Activated naive CD4-positive, alpha-beta T cell treated with anti-CD3 and anti-CD28 coated beads, Interleukin-2, amount 50 U/mL, for 24 hours (primary cell): ENCODE data around the gene ARHGEF4.

Experiments used
- H3K27ac Mint-ChIP-seq: one replicate; pipeline ENCODE4 v1.8.0; 2021; ENCODE audit warnings: mild to moderate bottlenecking, mixed read lengths
- H3K27me3 Mint-ChIP-seq: one replicate; pipeline ENCODE4 v1.8.0; 2021; ENCODE audit warnings: mixed read lengths
- H3K36me3 Mint-ChIP-seq: one replicate; pipeline ENCODE4 v1.8.0; 2021; ENCODE audit warnings: mixed read lengths
- H3K4me1 Mint-ChIP-seq: one replicate; pipeline ENCODE4 v1.8.0; 2021; ENCODE audit warnings: mixed read lengths
- H3K4me3 Mint-ChIP-seq: one replicate; pipeline ENCODE4 v1.8.0; 2021; ENCODE audit warnings: mild to moderate bottlenecking, mixed read lengths
- H3K9me3 Mint-ChIP-seq: one replicate; pipeline ENCODE4 v1.8.0; 2021; ENCODE audit warnings: mixed read lengths

Gene ARHGEF4

GRCh38 chr2:131031431-131031841 lies 194.7 kb downstream of the ARHGEF4 start:
- H3K36me3 Mint-ChIP-seq = no peaks in the 10 kb centered on the region
- H3K4me1 Mint-ChIP-seq = peaks cover 7% of the 10 kb centered on the region

GRCh38 chr2:131031875-131032274 lies 195.2 kb downstream of the ARHGEF4 start:
- Mint-ChIP-seq H3K27me3 (peaks cover 10% of the 10 kb centered on the region), H3K4me1 (peaks cover 7% of the 10 kb centered on the region), H3K27ac (no peak overlapping the region), H3K4me3 (no peak overlapping the region), H3K9me3 (peaks cover 6% of the 10 kb centered on the region), H3K36me3 (no peaks in the 10 kb centered on the region)

More at GRCh38 chr2:131031431-131031841, 194.7 kb downstream of the ARHGEF4 start:
- Mint-ChIP-seq H3K27me3 (peaks cover 14% of the 10 kb centered on the region), H3K27ac (no peak overlapping the region), H3K4me3 (no peak overlapping the region), H3K9me3 (peaks cover 8% of the 10 kb centered on the region)

GRCh38 chr2:131032393-131032836 lies 195.7 kb downstream of the ARHGEF4 start:
- Mint-ChIP-seq H3K27me3 (peaks cover 5% of the 10 kb centered on the region), H3K4me1 (peaks cover 7% of the 10 kb centered on the region), H3K27ac (no peak overlapping the region), H3K9me3 (peaks cover 1% of the 10 kb centered on the region), H3K4me3 (no peak overlapping the region), H3K36me3 (no peaks in the 10 kb centered on the region)

DNA sequence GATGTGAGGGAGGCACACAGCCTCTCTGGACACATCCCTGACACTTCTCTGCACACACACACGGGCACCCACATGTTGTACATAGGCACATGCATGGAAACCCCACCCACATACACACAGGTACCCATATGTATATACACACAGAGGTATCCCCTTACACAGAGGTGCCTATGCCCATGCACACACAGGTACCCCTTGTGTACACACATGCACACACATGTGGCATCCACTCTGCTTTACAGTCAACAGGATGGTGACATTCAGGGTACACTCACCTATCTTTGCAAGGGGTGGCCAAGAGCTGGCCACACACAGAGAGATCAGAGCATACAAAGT lies 197.0 kb downstream of the ARHGEF4 start:
- Mint-ChIP-seq H3K36me3 (no peaks in the 10 kb centered on the region), H3K4me3 (no peak overlapping the region)

GRCh38 chr2:131034122-131035051 lies 197.7 kb downstream of the ARHGEF4 start:
- Mint-ChIP-seq H3K9me3 (no peaks in the 10 kb centered on the region), H3K4me1 (peaks cover 11% of the 10 kb centered on the region), H3K36me3 (no peaks in the 10 kb centered on the region), H3K27ac (no peak overlapping the region), H3K27me3 (peaks cover 3% of the 10 kb centered on the region), H3K4me3 (peak overlapping the region; percentile 52)

More for the DNA sequence above, 197.0 kb downstream of the ARHGEF4 start:
- H3K27me3 Mint-ChIP-seq = peaks cover 3% of the 10 kb centered on the region
- peaks cover 11% of the 10 kb centered on the region for H3K4me1 Mint-ChIP-seq
- H3K9me3 Mint-ChIP-seq = no peaks in the 10 kb centered on the region
- H3K27ac Mint-ChIP-seq = no peak overlapping the region

DNA sequence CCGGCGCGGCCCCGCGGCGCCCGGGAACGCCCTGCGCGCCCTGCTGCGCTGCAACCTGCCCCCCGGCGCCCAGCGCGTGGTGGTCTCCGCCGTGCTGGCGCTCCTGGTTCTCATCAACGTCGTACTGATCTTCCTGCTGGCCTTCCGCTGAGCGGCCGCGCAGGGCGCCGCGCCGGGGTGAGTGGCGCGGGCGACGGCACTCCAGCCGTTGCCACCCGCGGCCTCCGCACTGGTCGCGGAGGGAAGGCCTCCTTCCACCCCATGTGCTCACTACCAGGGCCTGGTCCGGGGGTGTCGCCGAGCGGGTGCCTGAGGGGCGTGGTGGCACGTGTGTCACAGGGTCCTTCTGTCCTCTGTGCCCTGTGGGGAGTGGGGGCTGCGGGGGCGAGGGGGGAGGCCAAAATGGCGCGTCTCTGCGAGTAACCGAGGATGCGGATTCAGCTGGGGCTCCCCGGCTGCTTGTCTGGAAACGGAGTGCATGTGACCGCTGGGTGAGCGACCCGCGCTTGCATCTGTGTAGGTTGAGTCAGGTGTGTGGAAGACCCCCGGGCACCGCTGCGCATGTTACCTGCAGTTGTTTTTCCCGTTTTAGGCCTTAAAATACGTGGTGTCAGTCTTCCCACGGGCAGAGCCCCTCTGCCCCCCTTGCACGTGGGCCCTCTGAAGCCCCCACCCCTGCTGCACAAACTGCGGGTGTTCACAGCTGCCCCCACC lies 198.6 kb downstream of the ARHGEF4 start:
- no peaks in the 10 kb centered on the region for H3K9me3 Mint-ChIP-seq
- peaks cover 3% of the 10 kb centered on the region for H3K27me3 Mint-ChIP-seq
- H3K4me3 Mint-ChIP-seq = no peak overlapping the region
- no peak overlapping the region for H3K27ac Mint-ChIP-seq
- no peaks in the 10 kb centered on the region for H3K36me3 Mint-ChIP-seq
- H3K4me1 Mint-ChIP-seq = peaks cover 11% of the 10 kb centered on the region

GRCh38 chr2:131035826-131036231 lies 199.1 kb downstream of the ARHGEF4 start:
- Mint-ChIP-seq H3K4me3 (peak overlapping the region; percentile 11), H3K27ac (no peak overlapping the region), H3K27me3 (peaks cover 3% of the 10 kb centered on the region)

GRCh38 chr2:131036269-131036668 lies 199.6 kb downstream of the ARHGEF4 start:
- no peak overlapping the region for H3K27ac Mint-ChIP-seq
- peaks cover 17% of the 10 kb centered on the region for H3K4me1 Mint-ChIP-seq
- H3K4me3 Mint-ChIP-seq = peak overlapping the region; percentile 11
- H3K27me3 Mint-ChIP-seq = peaks cover 3% of the 10 kb centered on the region
- H3K9me3 Mint-ChIP-seq = no peaks in the 10 kb centered on the region
- no peaks in the 10 kb centered on the region for H3K36me3 Mint-ChIP-seq

More at GRCh38 chr2:131035826-131036231, 199.1 kb downstream of the ARHGEF4 start:
- Mint-ChIP-seq H3K9me3 (no peaks in the 10 kb centered on the region), H3K4me1 (peaks cover 12% of the 10 kb centered on the region), H3K36me3 (no peaks in the 10 kb centered on the region)

GRCh38 chr2:131036696-131037397 lies 200.1 kb downstream of the ARHGEF4 start:
- Mint-ChIP-seq H3K4me3 (no peak overlapping the region), H3K27ac (no peak overlapping the region), H3K36me3 (no peaks in the 10 kb centered on the region), H3K27me3 (peaks cover 3% of the 10 kb centered on the region), H3K9me3 (no peaks in the 10 kb centered on the region), H3K4me1 (peaks cover 22% of the 10 kb centered on the region)

GRCh38 chr2:131037398-131038257 lies 200.9 kb downstream of the ARHGEF4 start:
- Mint-ChIP-seq H3K4me1 (peaks cover 28% of the 10 kb centered on the region), H3K4me3 (no peak overlapping the region), H3K27me3 (peaks cover 3% of the 10 kb centered on the region), H3K27ac (no peak overlapping the region), H3K36me3 (no peaks in the 10 kb centered on the region), H3K9me3 (no peaks in the 10 kb centered on the region)

DNA sequence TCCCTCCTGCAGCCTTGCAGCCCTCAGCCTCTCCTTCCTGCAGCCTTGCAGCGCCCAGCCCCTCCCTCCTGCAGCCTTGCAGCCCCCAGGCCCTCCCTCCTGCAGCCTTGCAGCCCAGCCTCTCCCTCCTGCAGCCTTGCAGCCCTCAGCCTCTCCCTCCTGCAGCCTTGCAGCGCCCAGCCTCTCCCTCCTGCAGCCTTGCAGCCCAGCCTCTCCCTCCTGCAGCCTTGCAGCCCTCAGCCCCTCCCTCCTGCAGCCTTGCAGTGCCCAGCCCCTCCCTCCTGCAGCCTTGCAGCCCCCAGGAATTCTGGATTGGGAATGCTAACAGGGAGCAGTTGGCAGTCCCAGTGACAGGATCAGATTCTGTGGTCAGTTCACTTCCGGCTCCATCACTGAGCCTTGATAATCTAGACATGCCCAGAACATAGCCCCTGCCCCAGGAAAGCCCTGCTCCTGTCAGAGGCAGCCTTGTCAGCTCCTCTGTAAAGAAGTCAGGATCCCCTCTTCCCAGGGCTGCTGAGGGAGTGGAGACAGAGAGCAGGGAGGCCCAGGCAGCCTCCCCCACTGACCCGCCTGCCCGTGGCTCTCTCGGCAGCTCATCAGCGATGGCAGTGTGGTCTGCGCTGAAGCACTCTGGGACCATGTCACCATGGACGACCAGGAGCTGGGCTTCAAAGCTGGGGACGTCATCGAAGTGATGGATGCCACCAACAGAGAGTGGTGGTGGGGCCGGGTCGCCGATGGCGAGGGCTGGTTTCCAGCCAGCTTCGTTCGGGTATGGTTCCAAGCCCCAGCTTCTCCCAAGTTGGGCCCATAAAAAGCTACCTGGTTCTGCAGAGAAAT lies 201.8 kb downstream of the ARHGEF4 start:
- peaks cover 28% of the 10 kb centered on the region for H3K4me1 Mint-ChIP-seq
- no peaks in the 10 kb centered on the region for H3K9me3 Mint-ChIP-seq
- no peak overlapping the region for H3K4me3 Mint-ChIP-seq
- H3K27me3 Mint-ChIP-seq = peaks cover 1% of the 10 kb centered on the region
- no peaks in the 10 kb centered on the region for H3K36me3 Mint-ChIP-seq
- no peak overlapping the region for H3K27ac Mint-ChIP-seq

- Mint-ChIP-seq H3K36me3 (no peaks in the 10 kb centered on the region), H3K4me1 (peaks cover 28% of the 10 kb centered on the region), H3K27me3 (no peaks in the 10 kb centered on the region), H3K27ac (no peak overlapping the region), H3K4me3 (peak overlapping the region; percentile 58), H3K9me3 (no peaks in the 10 kb centered on the region)
These were observed 202.4 kb downstream of the ARHGEF4 start for GRCh38 chr2:131039101-131039440.

GRCh38 chr2:131039535-131039907 lies 202.8 kb downstream of the ARHGEF4 start:
- no peak overlapping the region for H3K27ac Mint-ChIP-seq
- H3K9me3 Mint-ChIP-seq = no peaks in the 10 kb centered on the region
- H3K4me3 Mint-ChIP-seq = peak overlapping the region; percentile 59
- peaks cover 25% of the 10 kb centered on the region for H3K4me1 Mint-ChIP-seq
- H3K36me3 Mint-ChIP-seq = no peaks in the 10 kb centered on the region
- H3K27me3 Mint-ChIP-seq = no peaks in the 10 kb centered on the region
